ENCODE data around the gene RFX3.
A peak's percentile ranks its signal among the peaks of the same experiment; 100 is the strongest.

Gene RFX3

GRCh38 chr9:3343671-3344070 is 182.1 kb downstream of the RFX3 start:
- in situ Hi-C loops (cut with HindIII; ENCODE audit: low pct_ligation_motif_present, low sequenced_read_pairs) = no loop called here
- TF ChIP-seq CTCF (IDR thresholded peaks at IDR 0.05; ENCODE audit: low read depth, low read length, missing control alignments) = no peak
- Histone ChIP-seq H3K36me3 (replicated peaks) (no peaks in the 10 kb centered on the region), H3K4me3 (ENCODE audit: low read depth, low read length) (no peak overlapping the region), H3K27ac (no peak overlapping the region), H3K27me3 (replicated peaks) (no peaks in the 10 kb centered on the region)
- no peak for DNase-seq

- no peak overlapping the region for H3K27ac ChIP-seq
- no peak overlapping the region for H3K4me3 ChIP-seq (ENCODE audit: low read depth, low read length)
- in situ Hi-C loops (cut with HindIII; ENCODE audit: low pct_ligation_motif_present, low sequenced_read_pairs) = no loop called here
- H3K27me3 ChIP-seq (replicated peaks) = no peaks in the 10 kb centered on the region
- DNase-seq = peak; percentile 21
- no peaks in the 10 kb centered on the region for H3K36me3 ChIP-seq (replicated peaks)
- no peak for TF ChIP-seq CTCF (IDR thresholded peaks at IDR 0.05; ENCODE audit: low read depth, low read length, missing control alignments)
Measured at GRCh38 chr9:3342159-3342777, 183.5 kb downstream of the RFX3 start.

GRCh38 chr9:3337515-3338225 is 188.1 kb downstream of the RFX3 start:
- no peak overlapping the region for H3K4me3 ChIP-seq (ENCODE audit: low read depth, low read length)
- no peaks in the 10 kb centered on the region for H3K36me3 ChIP-seq (replicated peaks)
- DNase-seq = peak; percentile 61
- TF ChIP-seq CTCF (IDR thresholded peaks at IDR 0.05; ENCODE audit: low read depth, low read length, missing control alignments) = no peak
- no peaks in the 10 kb centered on the region for H3K27me3 ChIP-seq (replicated peaks)
- in situ Hi-C loops (cut with HindIII; ENCODE audit: low pct_ligation_motif_present, low sequenced_read_pairs) = no loop called here
- no peak overlapping the region for H3K27ac ChIP-seq

GRCh38 chr9:3336951-3337350 is 188.8 kb downstream of the RFX3 start:
- Histone ChIP-seq H3K27ac (no peak overlapping the region), H3K27me3 (replicated peaks) (no peaks in the 10 kb centered on the region), H3K4me3 (ENCODE audit: low read depth, low read length) (no peak overlapping the region), H3K36me3 (replicated peaks) (no peaks in the 10 kb centered on the region)
- DNase-seq = no peak
- TF ChIP-seq CTCF (IDR thresholded peaks at IDR 0.05; ENCODE audit: low read depth, low read length, missing control alignments) = no peak
- in situ Hi-C loops (cut with HindIII; ENCODE audit: low pct_ligation_motif_present, low sequenced_read_pairs) = no loop called here

GRCh38 chr9:3332802-3333201 is 193.0 kb downstream of the RFX3 start:
- Histone ChIP-seq H3K36me3 (replicated peaks) (no peaks in the 10 kb centered on the region), H3K27me3 (replicated peaks) (no peaks in the 10 kb centered on the region), H3K4me3 (ENCODE audit: low read depth, low read length) (no peak overlapping the region), H3K27ac (no peak overlapping the region)
- DNase-seq = no peak
- no peak for TF ChIP-seq CTCF (IDR thresholded peaks at IDR 0.05; ENCODE audit: low read depth, low read length, missing control alignments)
- in situ Hi-C loops (cut with HindIII; ENCODE audit: low pct_ligation_motif_present, low sequenced_read_pairs) = no loop called here

All from brain microvascular endothelial cell (primary cell).